Measurements from ENCODE around the gene HSBP1L1.

The HSBP1L1 gene

DNA sequence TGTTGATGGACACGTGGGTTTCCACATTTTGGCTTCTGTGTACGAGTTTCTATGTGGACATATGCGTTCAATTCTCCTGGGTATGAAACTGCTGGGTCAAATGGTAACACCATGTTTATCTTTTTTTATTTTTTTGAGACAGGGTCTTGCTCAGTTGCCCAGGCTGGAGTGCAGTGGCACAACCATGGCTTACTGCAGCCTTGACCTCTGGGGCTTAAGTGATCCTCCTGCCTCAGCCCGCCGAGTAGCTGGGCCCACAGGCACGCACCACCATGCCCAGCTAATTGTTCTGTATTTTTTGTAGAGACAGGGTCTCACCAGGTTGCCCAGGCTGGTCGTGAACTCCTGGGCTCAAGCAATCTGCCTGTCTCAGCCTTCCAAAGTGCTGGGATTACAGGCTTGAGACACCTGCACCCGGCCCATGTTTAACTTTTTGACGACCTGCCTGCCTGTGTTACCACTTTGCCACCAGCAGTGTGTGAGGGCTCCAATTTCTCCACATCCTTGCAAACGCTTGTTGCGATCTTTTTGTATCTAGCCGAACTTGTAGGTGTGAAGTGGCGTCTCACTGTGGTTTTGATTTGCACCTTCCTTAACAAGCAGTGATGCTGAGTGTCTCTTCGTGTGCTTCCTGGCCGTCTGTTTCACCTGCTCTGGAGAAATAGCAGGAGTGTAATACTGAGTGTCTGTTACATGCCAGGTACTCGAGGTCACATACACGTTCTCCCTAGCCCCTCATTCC is 6.9 kb downstream of the HSBP1L1 start:
- H3K36me3 ChIP-seq (ENCODE audit: control insufficient read depth in 1 of 2, insufficient read depth in 2 of 2, low read depth in 1 of 2, low read length in 2 of 2): peaks cover 59 to 81% of the 10 kb centered on the region in 2 experiments
- H3K79me1 ChIP-seq (replicated peaks; ENCODE audit: low read length, poor library complexity, severe bottlenecking): peaks cover 34% of the 10 kb centered on the region
- H3K9ac ChIP-seq (ENCODE audit: low read length): no peak overlapping the region
- H3K23ac ChIP-seq (ENCODE audit: low read length in 2 of 2): no peak overlapping the region
- no peak overlapping the region for H2BK120ac ChIP-seq (ENCODE audit: low read depth, low read length)
- H3K27me3 ChIP-seq (ENCODE audit: control insufficient read depth in 1 of 2, insufficient read depth in 1 of 2, low read length in 2 of 2): no peaks in the 10 kb centered on the region
- no peak overlapping the region for H2AK5ac ChIP-seq (ENCODE audit: low read length, severe bottlenecking)
- peaks cover 1% of the 10 kb centered on the region for H3K4me1 ChIP-seq (ENCODE audit: control insufficient read depth, insufficient read depth, low read depth, low read length)
- no peak overlapping the region for H3K14ac ChIP-seq (ENCODE audit: low read length in 2 of 2)
- no peak overlapping the region for H2BK15ac ChIP-seq (ENCODE audit: low read depth, poor library complexity, severe bottlenecking)
- no peak overlapping the region for H2BK12ac ChIP-seq (ENCODE audit: low read length in 2 of 2)
- no peak overlapping the region for H4K91ac ChIP-seq (ENCODE audit: low read length)
- H3K4ac ChIP-seq (ENCODE audit: low read depth in 1 of 2, low read length in 2 of 2): no peak overlapping the region
- H3K4me3 ChIP-seq (ENCODE audit: insufficient read depth in 1 of 2, low read depth in 1 of 2, low read length in 2 of 2): no peak overlapping the region
- no peak overlapping the region for H4K8ac ChIP-seq (ENCODE audit: low read length)
- no peak overlapping the region for H3K27ac ChIP-seq (ENCODE audit: low read length, poor library complexity, severe bottlenecking)
- DNase-seq: no peak
- no peaks in the 10 kb centered on the region for H3K9me3 ChIP-seq (ENCODE audit: control insufficient read depth, low read length)
- H3K4me2 ChIP-seq (ENCODE audit: low read length, poor library complexity, severe bottlenecking): no peak overlapping the region
- no peak overlapping the region for H3K18ac ChIP-seq (ENCODE audit: low read depth in 1 of 2, low read length in 2 of 2)
- no peak overlapping the region for H2BK5ac ChIP-seq (ENCODE audit: low read depth, low read length, poor library complexity, severe bottlenecking)
- 97% methylated on average over 15 of the region's 17 CpGs for WGBS
- H2AFZ ChIP-seq (ENCODE audit: low read depth, low read length): no peak overlapping the region

DNA sequence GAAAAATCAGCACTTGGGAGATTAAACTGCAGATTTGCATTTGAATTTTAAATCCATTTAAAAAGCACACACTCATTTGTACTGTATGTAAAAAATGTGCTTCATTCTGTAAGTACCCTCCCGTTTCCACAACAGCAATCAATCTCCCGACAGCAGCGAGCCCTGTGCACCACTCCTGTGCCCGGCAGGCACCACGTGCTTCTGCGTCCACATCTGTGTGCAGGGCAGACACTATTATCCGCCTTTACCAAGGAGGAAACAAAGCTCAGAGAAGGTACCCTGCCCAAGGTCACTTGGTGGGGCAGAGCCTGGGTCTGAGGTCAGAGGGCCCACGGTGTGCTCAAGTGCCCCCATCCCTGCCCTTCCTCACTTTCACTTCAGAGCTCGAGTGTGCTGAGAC is 7.5 kb downstream of the HSBP1L1 start:
- Histone ChIP-seq H3K9me3 (ENCODE audit: control insufficient read depth, low read length) (no peaks in the 10 kb centered on the region), H3K4me1 (ENCODE audit: control insufficient read depth, insufficient read depth, low read depth, low read length) (peaks cover 1% of the 10 kb centered on the region), H3K18ac (ENCODE audit: low read depth in 1 of 2, low read length in 2 of 2) (no peak overlapping the region), H3K23ac (ENCODE audit: low read length in 2 of 2) (no peak overlapping the region), H2AFZ (ENCODE audit: low read depth, low read length) (no peak overlapping the region), H2AK5ac (ENCODE audit: low read length, severe bottlenecking) (no peak overlapping the region), H2BK12ac (ENCODE audit: low read length in 2 of 2) (no peak overlapping the region), H3K4me2 (ENCODE audit: low read length, poor library complexity, severe bottlenecking) (no peak overlapping the region), H4K91ac (ENCODE audit: low read length) (no peak overlapping the region), H2BK5ac (ENCODE audit: low read depth, low read length, poor library complexity, severe bottlenecking) (no peak overlapping the region), H2BK120ac (ENCODE audit: low read depth, low read length) (no peak overlapping the region), H4K8ac (ENCODE audit: low read length) (no peak overlapping the region), H3K79me1 (replicated peaks; ENCODE audit: low read length, poor library complexity, severe bottlenecking) (peaks cover 36% of the 10 kb centered on the region), H2BK15ac (ENCODE audit: low read depth, poor library complexity, severe bottlenecking) (no peak overlapping the region), H3K14ac (ENCODE audit: low read length in 2 of 2) (no peak overlapping the region), H3K27me3 (ENCODE audit: control insufficient read depth in 1 of 2, insufficient read depth in 1 of 2, low read length in 2 of 2) (no peaks in the 10 kb centered on the region), H3K4me3 (ENCODE audit: insufficient read depth in 1 of 2, low read depth in 1 of 2, low read length in 2 of 2) (no peak overlapping the region), H3K4ac (ENCODE audit: low read depth in 1 of 2, low read length in 2 of 2) (no peak overlapping the region), H3K36me3 (ENCODE audit: control insufficient read depth in 1 of 2, insufficient read depth in 2 of 2, low read depth in 1 of 2, low read length in 2 of 2) (peaks cover 60 to 83% of the 10 kb centered on the region in 2 experiments), H3K9ac (ENCODE audit: low read length) (no peak overlapping the region), H3K27ac (ENCODE audit: low read length, poor library complexity, severe bottlenecking) (no peak overlapping the region)
- no peak for DNase-seq
- 93% methylated on average over 8 of the region's 9 CpGs for WGBS

DNA sequence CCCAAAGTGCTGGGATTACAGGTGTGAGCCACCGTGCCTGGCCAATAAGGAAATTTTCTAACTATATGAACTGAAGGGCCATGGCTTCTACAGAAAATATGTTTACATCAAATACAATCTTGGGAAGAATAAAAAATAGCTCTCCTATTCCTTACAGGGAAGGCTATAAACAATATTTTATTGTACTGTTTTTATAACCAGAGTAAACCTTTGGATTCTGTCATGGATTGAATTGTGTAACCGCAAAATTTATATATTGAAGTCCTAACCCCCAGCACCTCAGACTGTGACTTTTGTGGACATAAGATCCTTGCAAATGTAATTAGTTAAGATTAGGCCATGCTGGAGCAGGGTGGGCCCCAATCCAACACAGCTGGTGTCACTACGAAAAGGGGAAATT is 8.3 kb downstream of the HSBP1L1 start:
- Histone ChIP-seq H3K9ac (ENCODE audit: low read length) (no peak overlapping the region), H3K36me3 (ENCODE audit: control insufficient read depth in 1 of 2, insufficient read depth in 2 of 2, low read depth in 1 of 2, low read length in 2 of 2) (peaks cover 60 to 76% of the 10 kb centered on the region in 2 experiments), H4K91ac (ENCODE audit: low read length) (no peak overlapping the region), H3K4me2 (ENCODE audit: low read length, poor library complexity, severe bottlenecking) (no peak overlapping the region), H2BK5ac (ENCODE audit: low read depth, low read length, poor library complexity, severe bottlenecking) (no peak overlapping the region), H3K23ac (ENCODE audit: low read length in 2 of 2) (no peak overlapping the region), H2AFZ (ENCODE audit: low read depth, low read length) (no peak overlapping the region), H3K14ac (ENCODE audit: low read length in 2 of 2) (no peak overlapping the region), H2BK120ac (ENCODE audit: low read depth, low read length) (no peak overlapping the region), H2AK5ac (ENCODE audit: low read length, severe bottlenecking) (no peak overlapping the region), H3K4ac (ENCODE audit: low read depth in 1 of 2, low read length in 2 of 2) (no peak overlapping the region), H3K4me3 (ENCODE audit: insufficient read depth in 1 of 2, low read depth in 1 of 2, low read length in 2 of 2) (no peak overlapping the region), H2BK12ac (ENCODE audit: low read length in 2 of 2) (no peak overlapping the region), H3K9me3 (ENCODE audit: control insufficient read depth, low read length) (no peaks in the 10 kb centered on the region), H4K8ac (ENCODE audit: low read length) (no peak overlapping the region), H3K4me1 (ENCODE audit: control insufficient read depth, insufficient read depth, low read depth, low read length) (peaks cover 1% of the 10 kb centered on the region), H2BK15ac (ENCODE audit: low read depth, poor library complexity, severe bottlenecking) (no peak overlapping the region), H3K27ac (ENCODE audit: low read length, poor library complexity, severe bottlenecking) (no peak overlapping the region), H3K27me3 (ENCODE audit: control insufficient read depth in 1 of 2, insufficient read depth in 1 of 2, low read length in 2 of 2) (no peaks in the 10 kb centered on the region), H3K79me1 (replicated peaks; ENCODE audit: low read length, poor library complexity, severe bottlenecking) (peaks cover 36% of the 10 kb centered on the region), H3K18ac (ENCODE audit: low read depth in 1 of 2, low read length in 2 of 2) (no peak overlapping the region)
- no peak for DNase-seq
- 100% methylated on average over 1 of the region's 3 CpGs for WGBS

DNA sequence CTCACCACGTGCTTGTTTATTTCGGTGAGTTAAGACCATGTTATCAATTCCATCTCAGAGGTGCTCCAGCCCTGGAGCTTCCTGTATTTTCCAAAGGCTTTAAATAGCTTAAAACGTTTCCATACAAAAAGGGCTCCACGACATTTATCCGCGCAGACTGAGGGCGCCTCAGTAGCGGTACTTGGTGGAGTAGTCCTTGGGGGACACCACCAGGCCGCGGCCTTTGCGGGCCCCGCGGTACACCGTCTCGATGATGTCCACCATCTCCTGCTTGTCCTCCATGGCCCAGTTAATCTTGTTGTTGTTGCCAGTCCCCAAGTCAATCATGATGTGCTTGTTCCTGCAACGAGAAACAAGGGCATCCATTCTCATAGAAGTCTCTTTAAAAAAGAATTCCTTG is 9.1 kb downstream of the HSBP1L1 start:
- Histone ChIP-seq H2BK12ac (ENCODE audit: low read length in 2 of 2) (no peak overlapping the region), H3K27me3 (ENCODE audit: control insufficient read depth in 1 of 2, insufficient read depth in 1 of 2, low read length in 2 of 2) (no peaks in the 10 kb centered on the region), H3K23ac (ENCODE audit: low read length in 2 of 2) (no peak overlapping the region), H3K36me3 (ENCODE audit: control insufficient read depth in 1 of 2, insufficient read depth in 2 of 2, low read depth in 1 of 2, low read length in 2 of 2) (peaks cover 56 to 72% of the 10 kb centered on the region in 2 experiments), H3K79me1 (replicated peaks; ENCODE audit: low read length, poor library complexity, severe bottlenecking) (peaks cover 35% of the 10 kb centered on the region), H3K18ac (ENCODE audit: low read depth in 1 of 2, low read length in 2 of 2) (no peak overlapping the region), H2AK5ac (ENCODE audit: low read length, severe bottlenecking) (no peak overlapping the region), H3K14ac (ENCODE audit: low read length in 2 of 2) (no peak overlapping the region), H2BK15ac (ENCODE audit: low read depth, poor library complexity, severe bottlenecking) (no peak overlapping the region), H2BK120ac (ENCODE audit: low read depth, low read length) (no peak overlapping the region), H3K4me3 (ENCODE audit: insufficient read depth in 1 of 2, low read depth in 1 of 2, low read length in 2 of 2) (no peak overlapping the region), H4K8ac (ENCODE audit: low read length) (no peak overlapping the region), H3K4ac (ENCODE audit: low read depth in 1 of 2, low read length in 2 of 2) (no peak overlapping the region), H3K9ac (ENCODE audit: low read length) (no peak overlapping the region), H4K91ac (ENCODE audit: low read length) (no peak overlapping the region), H2AFZ (ENCODE audit: low read depth, low read length) (no peak overlapping the region), H2BK5ac (ENCODE audit: low read depth, low read length, poor library complexity, severe bottlenecking) (no peak overlapping the region), H3K27ac (ENCODE audit: low read length, poor library complexity, severe bottlenecking) (no peak overlapping the region), H3K9me3 (ENCODE audit: control insufficient read depth, low read length) (no peaks in the 10 kb centered on the region), H3K4me2 (ENCODE audit: low read length, poor library complexity, severe bottlenecking) (no peak overlapping the region), H3K4me1 (ENCODE audit: control insufficient read depth, insufficient read depth, low read depth, low read length) (peaks cover 1% of the 10 kb centered on the region)
- no peak for DNase-seq
- WGBS: 93% methylated on average over 16 of the region's 16 CpGs
